ENCODE measurements around the gene PAN2.
"Not testable (repeated sequence)": the region's sequence is repeated elsewhere in the genome, so short reads cannot be mapped to it uniquely, and the experiment has no call there.

PAN2 gene

GRCh38 chr12:56346675-56347074 is 12.9 kb upstream of the PAN2 start:
- peak in 1 of 2 donors; percentile 24 for ATAC-seq

DNA sequence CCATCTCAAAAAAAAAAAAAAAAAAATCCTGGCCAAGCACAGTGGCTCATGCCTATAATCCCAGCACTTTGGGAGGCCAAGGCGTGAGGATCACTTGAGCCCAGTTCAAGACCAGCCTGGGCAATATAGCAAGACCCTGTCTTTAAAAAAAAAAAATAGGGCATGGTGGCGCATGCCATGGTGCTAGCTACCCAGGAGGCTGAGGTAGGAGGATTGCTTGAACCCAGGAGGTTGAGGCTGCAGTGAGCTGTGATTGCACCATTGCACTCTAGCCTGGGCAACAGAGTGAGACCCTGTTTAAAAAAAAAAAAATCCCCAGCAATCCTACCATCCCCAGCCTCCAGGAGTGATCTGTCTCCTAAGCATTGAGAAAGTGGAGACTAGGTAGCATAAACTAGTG is 8.5 kb upstream of the PAN2 start:
- ATAC-seq = not testable (repeated sequence)

GRCh38 chr12:56341616-56342015 is 7.8 kb upstream of the PAN2 start:
- ATAC-seq = no peak

- no peak for ATAC-seq
Measured at GRCh38 chr12:56339158-56339422, 5.3 kb upstream of the PAN2 start.

DNA sequence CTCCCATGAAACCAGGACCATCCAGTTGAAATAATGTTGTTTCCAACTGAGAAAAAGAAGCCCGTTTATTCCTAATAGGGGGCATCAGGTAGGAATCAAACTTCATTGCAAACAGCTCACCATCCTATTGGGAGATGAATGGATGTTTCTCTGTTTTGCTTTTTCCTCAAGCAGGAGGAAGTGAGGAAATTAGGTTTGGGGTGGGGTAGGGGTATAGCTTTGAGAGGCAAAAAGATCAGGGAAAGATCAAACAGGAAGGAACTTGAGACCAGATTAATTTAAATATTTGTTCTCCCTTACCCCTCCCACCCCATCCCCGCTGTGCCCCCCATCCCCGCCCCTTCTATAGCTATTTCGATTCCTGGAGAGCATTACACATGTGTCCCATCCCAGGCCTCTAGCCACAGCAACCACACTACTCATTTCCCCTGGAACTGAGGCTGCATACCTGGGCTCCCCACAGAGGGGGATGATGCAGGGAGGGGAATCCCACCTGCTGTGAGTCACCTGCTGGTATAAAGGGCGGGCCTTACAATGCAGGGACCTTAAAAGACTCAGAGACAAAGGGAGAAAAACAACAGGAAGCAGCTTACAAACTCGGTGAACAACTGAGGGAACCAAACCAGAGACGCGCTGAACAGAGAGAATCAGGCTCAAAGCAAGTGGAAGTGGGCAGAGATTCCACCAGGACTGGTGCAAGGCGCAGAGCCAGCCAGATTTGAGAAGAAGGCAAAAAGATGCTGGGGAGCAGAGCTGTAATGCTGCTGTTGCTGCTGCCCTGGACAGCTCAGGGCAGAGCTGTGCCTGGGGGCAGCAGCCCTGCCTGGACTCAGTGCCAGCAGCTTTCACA is 4.7 kb upstream of the PAN2 start, which contains the start of gene IL23A:
Gene IL23A, plus strand, starts transcription at position 577 of the 850 bp plus-strand sequence. Its CDS starts 161 bp downstream, at position 738.
- peak; percentile 86 to 87 for ATAC-seq

GRCh38 chr12:56337753-56338251 is 4.0 kb upstream of the PAN2 start:
- no peak for ATAC-seq

- ATAC-seq = no peak
Measured at GRCh38 chr12:56336361-56337167, 2.8 kb upstream of the PAN2 start.

GRCh38 chr12:56335527-56335926 is 1.7 kb upstream of the PAN2 start:
- ATAC-seq = not testable (repeated sequence)

DNA sequence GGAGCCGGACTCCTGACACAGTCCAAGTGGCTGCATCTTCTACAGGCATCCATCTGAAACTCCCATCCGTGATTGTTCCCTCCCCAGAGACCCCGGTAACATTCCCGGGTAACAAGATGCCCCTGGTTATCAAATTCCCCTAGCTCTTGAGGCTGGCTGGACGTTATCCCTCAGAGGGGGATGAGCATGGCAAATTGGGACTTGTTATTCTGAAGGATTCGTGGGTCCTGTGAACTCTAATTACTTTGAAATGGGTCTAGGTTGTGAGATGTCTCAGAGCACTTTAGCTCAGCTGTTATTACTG is 642 bp upstream of the PAN2 start:
- no peak for ATAC-seq

DNA sequence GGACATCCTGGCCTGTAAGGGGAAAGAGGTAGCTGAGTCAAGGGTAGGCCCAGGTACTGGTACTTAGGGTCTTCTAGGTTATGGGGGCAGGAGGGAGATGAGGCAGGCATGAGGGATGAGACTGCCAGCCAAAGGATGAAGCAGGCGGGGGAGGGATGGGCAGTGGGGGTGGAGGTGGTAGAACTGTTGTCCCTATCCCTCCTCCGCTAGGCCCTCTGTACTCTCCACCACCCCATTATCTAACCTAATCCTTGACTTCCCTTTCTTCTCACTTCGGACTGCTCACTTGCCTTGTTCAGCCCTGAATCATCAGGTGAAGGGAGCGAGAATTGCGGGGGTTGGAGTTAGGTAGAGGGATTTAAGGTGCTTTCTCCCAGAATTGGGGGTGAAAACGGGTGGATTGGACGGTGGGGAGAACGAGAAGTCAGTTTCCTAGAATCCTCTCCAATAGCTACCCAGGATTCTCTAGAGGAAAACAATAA is 562 bp downstream of the PAN2 start:
- peak; percentile 9 to 15 for ATAC-seq

DNA sequence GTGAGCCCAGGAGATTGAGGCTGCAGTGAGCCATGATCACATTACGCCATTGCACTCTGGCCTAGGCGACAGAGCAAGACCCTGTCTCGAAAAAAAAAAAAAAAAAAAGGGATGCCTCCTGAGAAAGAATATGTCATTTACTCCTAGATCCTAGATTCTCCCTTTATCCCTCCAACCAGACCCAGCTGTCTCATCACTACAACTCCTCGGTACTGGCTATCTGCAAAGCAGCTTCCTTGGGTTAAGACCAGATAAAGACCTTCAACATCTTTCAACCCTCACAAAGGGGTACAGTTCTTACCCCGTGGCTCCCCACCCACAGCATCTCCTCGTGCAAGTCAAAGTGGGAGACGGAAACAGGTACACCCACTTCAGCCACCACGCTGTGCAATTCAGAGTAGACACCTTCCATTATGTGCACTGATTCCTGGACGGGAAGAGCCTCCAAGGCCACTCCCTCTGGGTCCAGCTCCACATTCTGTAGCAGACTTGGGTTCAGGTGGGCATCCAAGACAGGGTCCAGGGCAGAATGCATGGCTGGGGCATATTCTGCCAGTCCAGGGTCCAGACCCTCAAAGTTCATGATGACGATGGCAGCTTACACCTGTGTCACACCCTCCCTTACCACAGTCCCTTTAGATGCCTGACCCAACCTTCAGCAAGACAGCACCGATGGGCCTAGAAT is 1.1 kb downstream of the PAN2 start:
- no peak for ATAC-seq

- no peak for ATAC-seq
Measured at GRCh38 chr12:56330936-56331490, 2.8 kb downstream of the PAN2 start.

GRCh38 chr12:56326533-56326932 is 7.3 kb downstream of the PAN2 start:
- no peak for ATAC-seq

DNA sequence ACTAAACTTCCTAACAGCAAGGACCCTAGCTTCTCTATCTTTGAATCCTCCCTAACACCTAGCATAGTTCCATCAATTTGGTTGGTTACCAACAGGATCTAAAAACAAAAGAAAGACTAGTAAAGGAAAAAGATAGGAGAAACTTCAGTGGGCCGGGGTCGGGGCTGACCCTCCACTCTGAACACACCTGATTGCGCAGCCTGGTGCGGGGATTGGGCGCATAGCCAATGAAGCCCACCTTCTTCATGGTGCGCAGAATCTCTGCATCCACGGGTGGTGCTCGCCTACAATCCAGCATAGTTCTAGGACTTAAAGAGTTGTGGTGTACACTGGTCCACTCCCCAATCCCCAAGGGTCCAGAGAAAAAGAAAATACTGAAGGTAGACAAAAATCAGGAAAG is 7.7 kb downstream of the PAN2 start:
- ATAC-seq = no peak

DNA sequence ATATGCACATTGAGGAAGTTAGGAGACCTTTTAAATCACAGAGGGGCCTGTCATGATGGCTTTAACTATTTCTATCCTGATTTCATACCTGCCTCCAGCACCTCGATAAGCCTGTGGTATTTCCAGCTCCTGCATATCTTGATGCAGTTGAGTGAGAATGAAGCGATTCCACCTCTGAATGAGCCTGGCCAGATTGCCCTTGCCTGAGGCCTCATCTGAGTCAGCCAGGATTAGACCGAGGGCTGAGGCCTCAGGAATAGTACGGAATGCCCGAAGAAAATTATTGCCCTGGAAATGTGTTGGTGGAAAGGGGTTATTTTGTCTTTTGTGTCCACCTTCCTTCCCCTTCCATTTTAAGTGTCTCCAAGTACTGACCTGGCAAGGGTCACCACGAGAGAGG is 9.6 kb downstream of the PAN2 start:
- no peak for ATAC-seq

- ATAC-seq = not testable (repeated sequence)
Measured at GRCh38 chr12:56321610-56322009, 12.2 kb downstream of the PAN2 start.

DNA sequence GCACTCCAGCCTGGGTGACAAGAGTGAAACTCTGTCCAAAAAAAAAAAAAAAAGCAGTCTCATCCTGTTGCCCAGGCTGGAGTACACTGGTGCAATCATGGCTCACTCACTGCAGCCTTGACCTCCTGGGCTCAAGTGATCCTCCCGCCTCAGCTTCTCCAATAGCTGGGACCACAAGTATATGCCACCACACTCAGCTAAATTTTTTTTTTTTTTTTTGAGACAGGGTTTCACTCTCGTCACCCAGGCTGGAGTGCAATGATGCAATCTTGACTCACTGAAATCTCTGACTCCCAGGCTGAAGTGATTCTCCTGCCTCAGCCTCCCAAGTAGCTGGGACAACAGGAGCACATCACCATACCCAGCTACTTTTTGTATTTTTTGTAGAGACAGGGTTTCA is 12.8 kb downstream of the PAN2 start:
- no peak for ATAC-seq

DNA sequence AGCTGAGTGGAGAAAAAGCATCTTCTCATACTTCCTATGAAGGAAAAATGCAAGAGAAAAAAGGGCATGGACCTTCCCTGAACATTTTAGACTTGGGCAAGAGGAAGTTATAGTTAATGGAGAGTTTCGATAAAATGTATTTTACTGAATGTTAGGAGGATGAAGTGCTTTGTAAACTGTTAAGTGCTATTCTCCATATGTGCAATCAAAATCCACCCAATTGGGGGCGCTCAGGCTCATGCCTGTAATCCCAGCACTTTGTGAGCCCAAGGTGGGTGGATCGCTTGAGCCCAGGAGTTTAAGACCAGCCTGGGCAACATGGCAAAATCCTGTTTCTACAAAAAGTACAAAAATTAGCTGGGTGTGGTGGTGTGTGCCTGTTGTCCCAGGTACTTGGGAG is 16.1 kb downstream of the PAN2 start:
- ATAC-seq = no peak

DNA sequence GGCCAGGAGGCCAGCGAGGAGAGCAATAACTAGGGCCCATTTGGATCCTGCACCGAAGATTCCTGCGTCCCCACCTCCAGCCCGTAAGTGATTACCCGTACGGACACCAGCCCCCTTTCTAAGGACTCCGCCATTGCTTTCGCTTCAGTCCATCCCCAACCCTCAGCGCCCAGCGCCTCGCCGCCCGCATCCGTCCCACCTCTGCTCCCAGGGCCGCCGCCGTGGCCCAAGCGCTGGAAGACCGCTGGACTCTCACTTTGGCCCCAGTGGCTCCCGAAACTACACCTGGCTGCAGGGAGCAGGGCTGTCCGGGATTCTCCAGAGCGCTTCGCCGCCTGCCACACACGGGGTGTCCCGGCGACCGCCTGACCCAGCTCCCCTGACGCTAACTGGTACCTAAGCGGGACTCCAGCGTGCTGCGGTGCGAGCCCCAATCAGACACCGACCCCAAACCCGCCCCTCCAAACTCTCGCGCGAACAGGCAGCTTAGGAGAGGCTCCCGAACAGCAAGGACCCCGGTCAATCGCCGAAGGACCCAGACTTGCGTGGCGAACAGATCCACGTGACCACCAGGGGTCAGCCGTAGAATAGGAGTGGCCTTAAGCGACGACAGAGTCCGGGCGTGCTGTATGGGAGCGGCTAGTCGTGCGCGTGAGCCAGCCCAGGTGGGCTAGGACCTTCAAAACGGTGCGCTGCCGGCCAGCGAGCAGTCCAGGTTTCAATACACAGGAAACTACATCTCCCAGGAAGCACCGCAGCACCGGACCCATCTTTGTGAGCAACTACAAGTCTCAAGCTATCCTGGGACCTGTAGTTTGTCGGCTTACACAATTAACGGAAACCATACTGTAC is 18.0 kb downstream of the PAN2 start, which contains the start of gene CNPY2:
Gene CNPY2, minus strand, starts transcription at position 367 of the 852 bp plus-strand sequence. CDS start 771 bp downstream, outside the sequence.
- ATAC-seq = peak; percentile 91 to 93

DNA sequence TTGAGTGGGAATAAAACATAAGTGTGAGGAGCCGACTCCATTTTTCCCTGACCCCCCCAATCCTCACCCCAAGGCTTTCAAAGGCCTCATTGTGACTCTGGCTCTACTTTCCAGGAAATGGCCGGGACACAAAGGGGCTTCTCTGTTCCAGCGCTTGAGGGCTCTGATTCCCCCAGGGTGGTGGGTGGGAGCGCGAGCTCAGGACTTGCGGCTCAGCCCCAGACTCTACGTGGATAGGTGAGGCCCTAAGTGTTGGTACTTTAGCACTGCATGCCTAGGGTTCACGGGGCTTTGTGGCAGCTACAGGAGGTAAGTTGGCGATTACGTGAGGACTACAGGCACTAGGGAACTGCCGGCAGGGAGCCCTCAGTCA is 18.6 kb downstream of the PAN2 start:
- no peak for ATAC-seq

DNA sequence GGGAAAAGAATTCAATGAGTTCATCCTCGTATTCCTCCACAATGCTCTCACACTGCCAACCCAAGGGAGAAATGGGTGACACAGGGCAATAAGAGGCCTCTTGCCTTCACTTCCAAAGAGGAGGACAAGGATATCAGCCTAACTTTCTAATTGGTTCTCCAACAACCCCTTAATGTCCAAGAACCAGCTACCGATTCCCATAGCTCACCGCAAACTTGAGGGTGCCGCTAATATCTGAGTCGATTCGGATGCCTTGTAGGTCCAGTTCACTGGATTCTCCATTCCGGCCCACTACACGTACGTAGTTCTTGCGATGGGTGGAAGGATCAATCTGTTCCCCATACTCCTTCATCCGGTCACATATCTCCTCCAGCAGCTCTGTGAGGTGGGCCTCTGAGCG is 22.8 kb downstream of the PAN2 start:
- no peak for ATAC-seq

GRCh38 chr12:56308714-56309113 is 25.1 kb downstream of the PAN2 start:
- no peak for ATAC-seq

Measured in activated CD4-positive, CD25-positive, alpha-beta regulatory T cell treated with anti-CD3 and anti-CD28 coated beads, Interleukin-2, amount 50 U/mL, for 24 hours (primary cell).